HG02798 (cell line): ENCODE data around the gene CSNK1A1.
"Not testable (repeated sequence)": the region's sequence is repeated elsewhere in the genome, so short reads cannot be mapped to it uniquely, and the experiment has no call there.

Experiments
- ATAC-seq: cut with Tn5 transposase; IDR thresholded peaks from one replicate; pipeline ENCODE4 v1.9.1; 2021; ENCODE audit warnings: mild to moderate bottlenecking; ENCODE audit not compliant: unreplicated experiment, poor library complexity

The CSNK1A1 gene

GRCh38 chr5:149464796-149465489 lies 86.3 kb downstream of the CSNK1A1 start:
- no peak for ATAC-seq

GRCh38 chr5:149461907-149462306 lies 89.3 kb downstream of the CSNK1A1 start:
- not testable (repeated sequence) for ATAC-seq

- ATAC-seq: no peak
These were observed 91.3 kb downstream of the CSNK1A1 start for GRCh38 chr5:149459891-149460290.

GRCh38 chr5:149457393-149457763 lies 93.9 kb downstream of the CSNK1A1 start:
- ATAC-seq: no peak

- no peak for ATAC-seq
These were observed 94.4 kb downstream of the CSNK1A1 start for GRCh38 chr5:149456597-149457392.

GRCh38 chr5:149455889-149456409 lies 95.3 kb downstream of the CSNK1A1 start:
- no peak for ATAC-seq

GRCh38 chr5:149453618-149454415 lies 97.4 kb downstream of the CSNK1A1 start:
- no peak for ATAC-seq

- no peak for ATAC-seq
These were observed 98.3 kb downstream of the CSNK1A1 start for GRCh38 chr5:149452665-149453617.

- no peak for ATAC-seq
These were observed 99.1 kb downstream of the CSNK1A1 start for GRCh38 chr5:149452007-149452664.

- no peak for ATAC-seq
These were observed 101.0 kb downstream of the CSNK1A1 start for GRCh38 chr5:149450199-149450598.

GRCh38 chr5:149448831-149449714 lies 102.2 kb downstream of the CSNK1A1 start:
- ATAC-seq: no peak

GRCh38 chr5:149448431-149448830 lies 102.8 kb downstream of the CSNK1A1 start:
- no peak for ATAC-seq

- no peak for ATAC-seq
These were observed 103.6 kb downstream of the CSNK1A1 start for GRCh38 chr5:149447373-149448367.

GRCh38 chr5:149446794-149447193 lies 104.4 kb downstream of the CSNK1A1 start:
- ATAC-seq: not testable (repeated sequence)

- no peak for ATAC-seq
These were observed 105.4 kb downstream of the CSNK1A1 start for GRCh38 chr5:149445739-149446369.

- ATAC-seq: no peak
These were observed 105.9 kb downstream of the CSNK1A1 start for GRCh38 chr5:149445343-149445738.
